WTC11 (cell line): ENCODE data around the gene MACROD2. TPM values are rescaled to one million over a fixed set of nuclear protein-coding genes. Genes with fewer than 3 reads are reported as not detected.

Source experiments
- ATAC-seq: fragments of 200-7000 bp; cut with Tn5 transposase; 2 replicates; pipeline ENCODE4 v1.10.0; 2021; ENCODE audit warnings: mild to moderate bottlenecking, moderate library complexity
- CTCF ChIA-PET: fragments of 300-600 bp; sonication (Branson Sonifier 250); formaldehyde crosslinking; loops from one replicate; lab custom pipeline; 2021; ENCODE audit warnings: antibody characterized with exemption; lab: Charles Lee
- POLR2A ChIA-PET: fragments of 350-600 bp; sonication (Branson Sonifier 250); formaldehyde crosslinking; loops from one replicate; lab custom pipeline; 2021; ENCODE audit warnings: antibody characterized with exemption; lab: Charles Lee
- DNase-seq: peaks from one replicate; pipeline ENCODE4 v3.0.0; 2021; ENCODE audit warnings: low spot score
- H3K27ac Mint-ChIP-seq: 2 replicates; pipeline ENCODE4 v1.8.0; 2021; ENCODE audit warnings: mixed read lengths
- H3K27me3 Mint-ChIP-seq: 2 replicates; pipeline ENCODE4 v1.8.0; 2021; ENCODE audit warnings: low read depth, mild to moderate bottlenecking, moderate library complexity, mixed read lengths
- H3K36me3 Mint-ChIP-seq: 2 replicates; pipeline ENCODE4 v1.8.0; 2021; ENCODE audit warnings: mixed read lengths
- H3K4me1 Mint-ChIP-seq: 2 replicates; pipeline ENCODE4 v1.8.0; 2022; ENCODE audit warnings: mixed read lengths
- H3K4me3 Mint-ChIP-seq: 2 replicates; pipeline ENCODE4 v1.8.0; 2021; ENCODE audit warnings: mild to moderate bottlenecking, moderate library complexity, mixed read lengths
- H3K9me3 Mint-ChIP-seq: 2 replicates; pipeline ENCODE4 v1.8.0; 2021; ENCODE audit warnings: mixed read lengths
- AR ChIP-seq: fragments of 250-450 bp; sonication (Bioruptor Pico); IDR thresholded peaks from 2 replicates; pipeline ENCODE4 v1.9.0; 2021; ENCODE audit warnings: mild to moderate bottlenecking
- CBFB ChIP-seq: sonication (generic); formaldehyde crosslinking; IDR thresholded peaks from 2 replicates; pipeline ENCODE4 v1.8.1; 2022; ENCODE audit warnings: mild to moderate bottlenecking, low read depth, missing genetic modification reagents
- CDX4 ChIP-seq: fragments of 250-450 bp; sonication (Bioruptor Pico); IDR thresholded peaks from 2 replicates; pipeline ENCODE4 v1.9.0; 2021; ENCODE audit warnings: moderate library complexity, mild to moderate bottlenecking, inconsistent platforms, borderline replicate concordance
- CREB1 ChIP-seq: sonication (generic); formaldehyde crosslinking; IDR thresholded peaks from 2 replicates; pipeline ENCODE4 v1.8.0; 2023; ENCODE audit warnings: mild to moderate bottlenecking, missing genetic modification reagents
- HMGA2 ChIP-seq: fragments of 250-450 bp; sonication (Bioruptor Pico); IDR thresholded peaks from 2 replicates; pipeline ENCODE4 v1.4.0; 2021; ENCODE audit warnings: mild to moderate bottlenecking, moderate library complexity
- RELA ChIP-seq: sonication (generic); formaldehyde crosslinking; IDR thresholded peaks from 2 replicates; pipeline ENCODE4 v1.8.1; 2022; ENCODE audit warnings: missing genetic modification reagents, mild to moderate bottlenecking, borderline replicate concordance
- STAT6 ChIP-seq: sonication (generic); formaldehyde crosslinking; conservative IDR thresholded peaks from 2 replicates; pipeline ENCODE4 v1.8.1; 2023; ENCODE audit warnings: mild to moderate bottlenecking, low read depth, missing genetic modification reagents, moderate library complexity
- USF2 ChIP-seq: sonication (generic); formaldehyde crosslinking; IDR thresholded peaks from 2 replicates; pipeline ENCODE4 v1.8.1; 2023; ENCODE audit warnings: mild to moderate bottlenecking, missing genetic modification reagents, moderate library complexity
- ZBTB21 ChIP-seq: sonication (generic); formaldehyde crosslinking; IDR thresholded peaks from 2 replicates; pipeline ENCODE4 v1.8.1; 2023; ENCODE audit warnings: mild to moderate bottlenecking, missing genetic modification reagents, borderline replicate concordance
- ZMAT4 ChIP-seq: fragments of 250-450 bp; sonication (Bioruptor Pico); IDR thresholded peaks from 2 replicates; pipeline ENCODE4 v1.9.0; 2021; ENCODE audit warnings: mild to moderate bottlenecking
- ZNF219 ChIP-seq: sonication (generic); formaldehyde crosslinking; IDR thresholded peaks from 2 replicates; pipeline ENCODE4 v1.8.0; 2023; ENCODE audit warnings: missing genetic modification reagents, mild to moderate bottlenecking, borderline replicate concordance
- ZNF232 ChIP-seq: sonication (generic); formaldehyde crosslinking; IDR thresholded peaks from 2 replicates; pipeline ENCODE4 v1.8.0; 2022; ENCODE audit warnings: mild to moderate bottlenecking, missing genetic modification reagents
- ZNF416 ChIP-seq: fragments of 250-450 bp; sonication (Bioruptor Pico); IDR thresholded peaks from 2 replicates; pipeline ENCODE4 v1.9.0; 2021; ENCODE audit warnings: mild to moderate bottlenecking, inconsistent platforms
- total RNA-seq: library from RNA; stranded (reverse); gene quantifications from 3 replicates; pipeline ENCODE4 v1.2.3, GENCODE V29; 2021
- TF ChIP-seq, protein P1 (sequence below): sonication (generic); formaldehyde crosslinking; IDR thresholded peaks from 2 replicates; pipeline ENCODE4 v1.8.0; 2023; ENCODE audit warnings: mild to moderate bottlenecking, missing genetic modification reagents
- TF ChIP-seq, protein P2 (sequence below): fragments of 250-450 bp; sonication (Bioruptor Pico); conservative IDR thresholded peaks from 2 replicates; pipeline ENCODE4 v1.9.0; 2021; ENCODE audit warnings: mild to moderate bottlenecking
- TF ChIP-seq, protein P3 (sequence below): sonication (generic); formaldehyde crosslinking; IDR thresholded peaks from 2 replicates; pipeline ENCODE4 v1.8.1; 2023; ENCODE audit warnings: mild to moderate bottlenecking, missing genetic modification reagents
- TF ChIP-seq, protein P4 (sequence below): fragments of 250-450 bp; sonication (Bioruptor Pico); IDR thresholded peaks from 2 replicates; pipeline ENCODE4 v2.1.2; 2022; ENCODE audit warnings: mild to moderate bottlenecking, moderate library complexity

The MACROD2 gene
- total RNA-seq, 1 experiment from 2014 or later: 4.1 TPM

DNA sequence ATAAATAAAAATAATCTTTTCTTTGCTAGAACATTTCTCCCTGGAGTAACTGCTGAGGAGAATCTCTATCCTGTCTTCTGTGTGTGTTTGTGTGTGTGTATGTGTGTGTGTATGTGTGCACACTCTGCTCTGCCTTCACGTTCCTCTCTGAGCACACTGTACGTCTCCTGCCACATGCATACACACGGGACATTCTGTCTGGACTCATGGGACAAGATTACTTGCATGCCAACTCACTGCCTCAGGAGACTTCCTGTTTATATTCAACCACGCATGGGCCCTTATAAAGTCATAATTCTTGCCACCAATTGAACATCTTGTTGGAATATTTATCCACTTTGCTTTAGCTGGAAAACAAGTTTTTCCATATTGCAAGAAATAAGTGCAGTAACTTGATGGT lies 1647.4 kb downstream of the MACROD2 start (continued):
- TF ChIP-seq STAT6 (CRISPR knock-in tag) (no peak), RELA (CRISPR knock-in tag) (no peak)
- TF ChIP-seq, protein P1, sequence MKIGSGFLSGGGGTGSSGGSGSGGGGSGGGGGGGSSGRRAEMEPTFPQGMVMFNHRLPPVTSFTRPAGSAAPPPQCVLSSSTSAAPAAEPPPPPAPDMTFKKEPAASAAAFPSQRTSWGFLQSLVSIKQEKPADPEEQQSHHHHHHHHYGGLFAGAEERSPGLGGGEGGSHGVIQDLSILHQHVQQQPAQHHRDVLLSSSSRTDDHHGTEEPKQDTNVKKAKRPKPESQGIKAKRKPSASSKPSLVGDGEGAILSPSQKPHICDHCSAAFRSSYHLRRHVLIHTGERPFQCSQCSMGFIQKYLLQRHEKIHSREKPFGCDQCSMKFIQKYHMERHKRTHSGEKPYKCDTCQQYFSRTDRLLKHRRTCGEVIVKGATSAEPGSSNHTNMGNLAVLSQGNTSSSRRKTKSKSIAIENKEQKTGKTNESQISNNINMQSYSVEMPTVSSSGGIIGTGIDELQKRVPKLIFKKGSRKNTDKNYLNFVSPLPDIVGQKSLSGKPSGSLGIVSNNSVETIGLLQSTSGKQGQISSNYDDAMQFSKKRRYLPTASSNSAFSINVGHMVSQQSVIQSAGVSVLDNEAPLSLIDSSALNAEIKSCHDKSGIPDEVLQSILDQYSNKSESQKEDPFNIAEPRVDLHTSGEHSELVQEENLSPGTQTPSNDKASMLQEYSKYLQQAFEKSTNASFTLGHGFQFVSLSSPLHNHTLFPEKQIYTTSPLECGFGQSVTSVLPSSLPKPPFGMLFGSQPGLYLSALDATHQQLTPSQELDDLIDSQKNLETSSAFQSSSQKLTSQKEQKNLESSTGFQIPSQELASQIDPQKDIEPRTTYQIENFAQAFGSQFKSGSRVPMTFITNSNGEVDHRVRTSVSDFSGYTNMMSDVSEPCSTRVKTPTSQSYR (CRISPR knock-in tag): no peak

DNA sequence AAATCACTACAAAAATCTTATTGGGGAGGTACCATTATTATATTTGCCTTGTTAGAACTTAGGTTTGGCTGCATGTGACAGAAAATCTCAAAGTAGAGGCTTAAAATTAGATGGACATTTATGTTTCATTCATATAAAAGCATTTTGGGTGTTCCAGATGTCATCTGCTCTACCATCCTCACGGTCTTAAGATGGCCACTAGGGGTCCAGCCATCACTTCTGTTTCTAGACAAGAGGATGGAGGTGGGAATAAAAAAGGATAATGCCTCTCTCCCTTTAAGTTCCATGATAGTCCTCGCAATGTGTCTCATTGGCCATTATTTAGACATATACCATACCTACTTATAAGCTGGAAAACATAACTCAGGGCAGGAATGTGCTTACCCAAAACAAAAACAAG lies 1648.4 kb downstream of the MACROD2 start:
- DNase-seq (no peak), ATAC-seq (peak; percentile 44)
- no peaks in the 10 kb centered on the region for H3K36me3 Mint-ChIP-seq
- H3K9me3 Mint-ChIP-seq: no peaks in the 10 kb centered on the region
- H3K4me3 Mint-ChIP-seq: no peak overlapping the region
- CTCF ChIA-PET: interaction anchor here (0.9 to 2.5 kb wide), 2 partner anchors 10 kb away, joined by 3 to 10 read pairs; no protein-coding TSS in a partner anchor
- POLR2A ChIA-PET: no interaction called here
- H3K4me1 Mint-ChIP-seq: peaks cover 12% of the 10 kb centered on the region
- peaks cover 6% of the 10 kb centered on the region; the same call in 1 of the 2 replicates for H3K27me3 Mint-ChIP-seq
- H3K27ac Mint-ChIP-seq: no peak overlapping the region
- TF ChIP-seq RELA (CRISPR knock-in tag) (no peak), HMGA2 (no peak), USF2 (CRISPR knock-in tag) (no peak), ZNF232 (CRISPR knock-in tag) (no peak), CDX4 (no peak), CBFB (CRISPR knock-in tag) (no peak), ZNF416 (CRISPR knock-in tag) (no peak), ZNF219 (CRISPR knock-in tag) (no peak), CREB1 (CRISPR knock-in tag) (no peak), ZMAT4 (CRISPR knock-in tag) (no peak), AR (no peak), ZBTB21 (CRISPR knock-in tag) (no peak)
- TF ChIP-seq, protein P2, sequence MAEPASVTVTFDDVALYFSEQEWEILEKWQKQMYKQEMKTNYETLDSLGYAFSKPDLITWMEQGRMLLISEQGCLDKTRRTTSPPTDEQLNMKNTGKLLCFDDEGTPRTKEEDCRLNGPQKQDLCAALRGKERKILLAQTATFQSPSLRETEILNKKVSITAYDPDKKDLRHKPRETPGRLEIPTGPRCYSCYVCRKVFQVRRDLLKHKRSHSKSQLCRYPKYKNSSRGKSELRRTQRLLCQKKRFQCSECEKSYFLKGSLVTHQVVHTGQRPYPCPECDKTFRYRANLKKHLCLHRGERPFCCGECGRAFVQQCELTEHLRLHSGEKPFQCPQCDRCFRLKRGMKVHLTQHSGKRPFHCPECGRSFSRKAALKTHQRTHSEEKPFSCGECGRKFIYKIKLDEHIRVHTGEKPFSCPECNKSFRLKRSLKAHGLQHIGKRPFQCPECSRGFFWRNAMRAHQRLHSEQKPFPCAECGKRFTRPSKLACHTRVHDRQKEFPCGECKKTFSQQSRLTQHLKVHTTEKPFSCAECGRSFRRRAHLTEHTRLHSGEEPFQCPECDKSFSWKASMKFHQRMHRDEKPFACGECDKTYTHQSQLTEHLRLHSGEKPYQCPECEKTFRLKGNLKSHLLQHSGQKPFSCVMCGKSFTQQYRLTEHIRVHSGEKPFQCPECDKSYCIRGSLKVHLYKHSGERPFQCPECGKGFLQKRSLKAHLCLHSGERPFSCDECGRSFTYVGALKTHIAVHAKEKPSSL: no peak
- TF ChIP-seq, protein P3, sequence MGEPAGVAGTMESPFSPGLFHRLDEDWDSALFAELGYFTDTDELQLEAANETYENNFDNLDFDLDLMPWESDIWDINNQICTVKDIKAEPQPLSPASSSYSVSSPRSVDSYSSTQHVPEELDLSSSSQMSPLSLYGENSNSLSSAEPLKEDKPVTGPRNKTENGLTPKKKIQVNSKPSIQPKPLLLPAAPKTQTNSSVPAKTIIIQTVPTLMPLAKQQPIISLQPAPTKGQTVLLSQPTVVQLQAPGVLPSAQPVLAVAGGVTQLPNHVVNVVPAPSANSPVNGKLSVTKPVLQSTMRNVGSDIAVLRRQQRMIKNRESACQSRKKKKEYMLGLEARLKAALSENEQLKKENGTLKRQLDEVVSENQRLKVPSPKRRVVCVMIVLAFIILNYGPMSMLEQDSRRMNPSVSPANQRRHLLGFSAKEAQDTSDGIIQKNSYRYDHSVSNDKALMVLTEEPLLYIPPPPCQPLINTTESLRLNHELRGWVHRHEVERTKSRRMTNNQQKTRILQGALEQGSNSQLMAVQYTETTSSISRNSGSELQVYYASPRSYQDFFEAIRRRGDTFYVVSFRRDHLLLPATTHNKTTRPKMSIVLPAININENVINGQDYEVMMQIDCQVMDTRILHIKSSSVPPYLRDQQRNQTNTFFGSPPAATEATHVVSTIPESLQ (CRISPR knock-in tag): no peak
- TF ChIP-seq, protein P4, sequence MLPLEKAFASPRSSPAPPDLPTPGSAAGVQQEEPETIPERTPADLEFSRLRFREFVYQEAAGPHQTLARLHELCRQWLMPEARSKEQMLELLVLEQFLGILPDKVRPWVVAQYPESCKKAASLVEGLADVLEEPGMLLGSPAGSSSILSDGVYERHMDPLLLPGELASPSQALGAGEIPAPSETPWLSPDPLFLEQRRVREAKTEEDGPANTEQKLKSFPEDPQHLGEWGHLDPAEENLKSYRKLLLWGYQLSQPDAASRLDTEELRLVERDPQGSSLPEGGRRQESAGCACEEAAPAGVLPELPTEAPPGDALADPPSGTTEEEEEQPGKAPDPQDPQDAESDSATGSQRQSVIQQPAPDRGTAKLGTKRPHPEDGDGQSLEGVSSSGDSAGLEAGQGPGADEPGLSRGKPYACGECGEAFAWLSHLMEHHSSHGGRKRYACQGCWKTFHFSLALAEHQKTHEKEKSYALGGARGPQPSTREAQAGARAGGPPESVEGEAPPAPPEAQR (CRISPR knock-in tag): no peak
